Endothelial cell of umbilical vein (primary cell): ENCODE results near the gene SLC37A1. TPM values are rescaled to one million over a fixed set of nuclear protein-coding genes. Genes with fewer than 3 reads are reported as not detected.

Experiments used
- BruUV-seq: library from RNA; stranded (reverse); fragments of 400-500 nt; replicated peaks from 2 replicates; lab custom pipeline; 2021; lab: Mats Ljungman, UMichigan
- CTCF ChIA-PET: fragments of 300-600, 350-600 bp; sonication (Branson Sonifier 250); formaldehyde crosslinking; loops from one replicate; lab custom pipeline; 2021; ENCODE audit warnings: antibody characterized with exemption, inconsistent platforms; lab: Charles Lee
- POLR2A ChIA-PET: fragments of 300-600, 350-600 bp; sonication (Branson Sonifier 250); formaldehyde crosslinking; loops from one replicate; lab custom pipeline; 2021; ENCODE audit warnings: antibody characterized with exemption, inconsistent platforms; lab: Charles Lee
- DNase-seq: peaks from one replicate; pipeline ENCODE4 v3.0.0-alpha.2; 2011; ENCODE audit warnings: low read depth, low spot score
- FAIRE-seq: peaks from 2 replicates; lab custom pipeline; 2011; peaks lifted over from hg19 to GRCh38; lab: Jason Lieb, UNC
- H2AFZ ChIP-seq: 2 replicates; pipeline ENCODE4 v1.6.0; 2012; ENCODE audit warnings: low read depth, low read length, control low read depth, inconsistent platforms
- H3K27ac ChIP-seq: 2 replicates; pipeline ENCODE4 v1.5.1; 2011; ENCODE audit warnings: low read depth, mild to moderate bottlenecking, control low read depth, low read length, moderate library complexity; ENCODE audit not compliant: insufficient read depth
- H3K27me3 ChIP-seq, 2 experiments: 2 replicates each; pipeline versions ENCODE4 v1.6.0 to v1.6.1; 2011; ENCODE audit warnings: low read length in 2 of 2, mixed read lengths in 1 of 2; ENCODE audit not compliant: control insufficient read depth in 2 of 2, insufficient read depth in 2 of 2
- H3K36me3 ChIP-seq, 2 experiments: 2 replicates in 1 of 2; 3 replicates in 1 of 2; pipeline ENCODE4 v1.5.1; 2011; ENCODE audit warnings: low read length in 2 of 2, mild to moderate bottlenecking in 1 of 2, moderate library complexity in 1 of 2; ENCODE audit not compliant: control insufficient read depth in 2 of 2, insufficient read depth in 2 of 2; ENCODE audit errors: extremely low read depth in 1 of 2
- H3K4me1 ChIP-seq: 3 replicates; pipeline ENCODE4 v1.5.1; 2011; ENCODE audit warnings: mild to moderate bottlenecking, low read length; ENCODE audit not compliant: control insufficient read depth, insufficient read depth; ENCODE audit errors: extremely low read depth
- H3K4me2 ChIP-seq: 2 replicates; pipeline ENCODE4 v1.6.1; 2011; ENCODE audit warnings: low read length, control low read depth, mixed read lengths; ENCODE audit not compliant: insufficient read depth
- H3K4me3 ChIP-seq, 3 experiments: fragments of 200-600 bp in 1 of 3; sonication (generic), shearing (Covaris generic) in 1 of 3; replicated peaks in 1 of 3; 2 replicates each; pipeline ENCODE4 v1.5.1; 2011 to 2016; ENCODE audit warnings: control low read depth in 3 of 3, low read length in 3 of 3, mild to moderate bottlenecking in 2 of 3, inconsistent platforms in 1 of 3, low read depth in 1 of 3, moderate library complexity in 1 of 3; ENCODE audit not compliant: insufficient read depth in 1 of 3
- H3K79me2 ChIP-seq: 2 replicates; pipeline ENCODE4 v1.6.0; 2012; ENCODE audit warnings: low read length, inconsistent platforms; ENCODE audit not compliant: control insufficient read depth, insufficient read depth
- H3K9ac ChIP-seq: replicated peaks from 2 replicates; pipeline ENCODE3; 2011; ENCODE audit warnings: low read length, control low read depth; ENCODE audit not compliant: insufficient read depth; ENCODE audit errors: extremely low read depth
- H3K9me1 ChIP-seq: replicated peaks from 3 replicates; pipeline ENCODE4 v1.6.0; 2011; ENCODE audit warnings: mild to moderate bottlenecking, low read length; ENCODE audit not compliant: control insufficient read depth, insufficient read depth; ENCODE audit errors: extremely low read depth
- H3K9me3 ChIP-seq: replicated peaks from 2 replicates; pipeline ENCODE4 v1.5.1; 2012; ENCODE audit warnings: low read length, inconsistent platforms; ENCODE audit not compliant: control insufficient read depth, insufficient read depth
- H4K20me1 ChIP-seq: replicated peaks from 2 replicates; pipeline ENCODE3; 2011; ENCODE audit warnings: mild to moderate bottlenecking, low read length; ENCODE audit not compliant: control insufficient read depth, insufficient read depth; ENCODE audit errors: extremely low read depth
- EZH2 ChIP-seq: IDR thresholded peaks from 2 replicates; pipeline ENCODE4 v1.6.1; 2012; ENCODE audit warnings: borderline replicate concordance, low read depth, mild to moderate bottlenecking, moderate library complexity, low read length, inconsistent platforms; ENCODE audit not compliant: severe bottlenecking
- FOS ChIP-seq: IDR thresholded peaks from 2 replicates; pipeline ENCODE4 v1.6.1; 2011; ENCODE audit warnings: mild to moderate bottlenecking, low read length, moderate library complexity, borderline replicate concordance; ENCODE audit not compliant: insufficient read depth
- GATA2 ChIP-seq: IDR thresholded peaks from 2 replicates; pipeline ENCODE4 v1.7.0; 2011; ENCODE audit warnings: low read depth, mild to moderate bottlenecking, moderate library complexity, mixed read lengths, low read length; ENCODE audit not compliant: insufficient read length, insufficient read depth
- JUN ChIP-seq: IDR thresholded peaks from 2 replicates; pipeline ENCODE4 v1.6.1; 2011; ENCODE audit warnings: borderline replicate concordance, low read depth; ENCODE audit not compliant: insufficient read length, insufficient read depth
- MAX ChIP-seq: IDR thresholded peaks from 2 replicates; pipeline ENCODE4 v1.6.1; 2011; ENCODE audit not compliant: insufficient read depth, insufficient read length
- MYC ChIP-seq: IDR thresholded peaks from one replicate; pipeline ENCODE4 v1.6.1; 2011; ENCODE audit warnings: mild to moderate bottlenecking, low read depth, low read length
- POLR2A ChIP-seq: IDR thresholded peaks from 2 replicates; pipeline ENCODE4 v1.6.1; 2012; ENCODE audit warnings: low read depth, mild to moderate bottlenecking, control low read depth, low read length
- POLR2AphosphoS5 ChIP-seq: IDR thresholded peaks from 2 replicates; pipeline ENCODE4 v1.6.1; 2012; ENCODE audit warnings: low read depth, mild to moderate bottlenecking, control low read depth, low read length, moderate library complexity; ENCODE audit not compliant: insufficient read depth
- dilution Hi-C: fragments of 300-500 bp; cut with MboI; formaldehyde crosslinking; loops from one replicate; pipeline ENCODE4 v1.15.0; 2019; ENCODE audit warnings: low sequenced_read_pairs; ENCODE audit not compliant: extremely low pct_ligation_motif_present
- intact Hi-C: fragments of 100-400 bp; cut with micrococcal nuclease; formaldehyde crosslinking; loops from one replicate; pipeline ENCODE4 v1.10.0; 2022
- polyA plus RNA-seq, 4 experiments: library from polyadenylated mRNA; depleted of rRNA in 3 of 4; stranded (reverse) in 3 of 4; unstranded in 1 of 4; fragments of >200 nt; gene quantifications; 2 replicates each; pipeline versions ENCODE4 v1.2.1 to v1.2.3, GENCODE V29; 2011 to 2012; ENCODE audit warnings: missing spikeins in 1 of 4
- total RNA-seq: library from RNA; stranded (reverse); gene quantifications from 2 replicates; pipeline ENCODE4 v1.2.3, GENCODE V29; 2021
- TF ChIP-seq, protein P1 (sequence below), 2 donors: IDR thresholded peaks; 1 replicate in 1 of 2; 2 replicates in 1 of 2; pipeline ENCODE4 v1.5.1; 2011; ENCODE audit warnings: low read length in 2 of 2, mild to moderate bottlenecking in 2 of 2, moderate library complexity in 2 of 2, control low read depth in 1 of 2, inconsistent platforms in 1 of 2, low read depth in 1 of 2; ENCODE audit not compliant: insufficient read depth in 1 of 2; ENCODE audit errors: extremely low read depth in 1 of 2

Gene SLC37A1
- total and polyA plus RNA-seq, 2 donors (not counting 3 experiments of a cell fraction or from before 2014, with no cell fraction given), result 4.7 to 7.6 TPM

GRCh38 chr21:42544544-42544943 lies 30.9 kb downstream of the SLC37A1 start:
- Histone ChIP-seq H3K36me3 (no peaks in the 10 kb centered on the region), H2AFZ (no peak overlapping the region), H3K9me1 (no peaks in the 10 kb centered on the region), H3K4me2 (no peak overlapping the region), H3K79me2 (no peaks in the 10 kb centered on the region), H3K9ac (no peak overlapping the region), H3K4me3 (no peak overlapping the region), H4K20me1 (no peaks in the 10 kb centered on the region), H3K27me3 (no peaks in the 10 kb centered on the region), H3K4me1 (no peaks in the 10 kb centered on the region), H3K27ac (no peak overlapping the region), H3K9me3 (no peaks in the 10 kb centered on the region)
- intact Hi-C loops (no loop called here), dilution Hi-C loops (no loop called here)
- ChIA-PET POLR2A (no interaction called here), CTCF (interaction anchor here (0.7 kb wide), 1 partner anchor 12 kb away, joined by 3 read pairs; no protein-coding TSS in a partner anchor)
- no peak for TF ChIP-seq MAX
- no peak for TF ChIP-seq FOS
- TF ChIP-seq POLR2A, result no peak
- no peak for TF ChIP-seq MYC
- TF ChIP-seq JUN, result no peak
- DNase-seq, result no peak
- no peak for FAIRE-seq
- BruUV-seq, result no TSS peak

DNA sequence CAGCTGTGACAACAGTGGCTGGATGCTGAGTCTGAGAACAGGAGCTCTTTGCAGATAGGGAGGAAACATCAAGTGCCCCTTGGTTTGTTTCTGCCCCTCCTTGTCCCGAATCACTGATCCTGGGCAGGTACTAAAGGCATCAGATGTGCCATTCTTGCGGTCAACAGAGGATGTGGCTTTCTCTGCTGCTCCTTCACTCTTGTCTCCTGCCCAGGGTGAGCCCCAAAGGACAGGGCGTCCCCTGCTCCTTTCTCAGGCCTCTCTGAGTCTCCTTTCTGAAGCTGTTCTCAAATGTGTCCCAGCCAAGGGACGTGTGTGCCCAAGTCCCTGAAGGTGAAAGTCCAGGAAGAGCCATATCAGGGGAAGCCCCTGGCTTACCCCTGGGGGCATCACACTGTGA lies 31.7 kb downstream of the SLC37A1 start:
- no peak overlapping the region for H3K4me3 ChIP-seq
- no peaks in the 10 kb centered on the region for H3K36me3 ChIP-seq
- no peaks in the 10 kb centered on the region for H3K27me3 ChIP-seq
- DNase-seq (no peak), FAIRE-seq (no peak)
- ChIA-PET POLR2A (no interaction called here), CTCF (interaction anchor here (0.7 kb wide), 1 partner anchor 13 kb away, joined by 3 read pairs; no protein-coding TSS in a partner anchor)
- H2AFZ ChIP-seq, result no peak overlapping the region
- H3K9ac ChIP-seq, result no peak overlapping the region
- no peak overlapping the region for H3K27ac ChIP-seq
- no peaks in the 10 kb centered on the region for H3K9me1 ChIP-seq
- H3K4me1 ChIP-seq, result no peaks in the 10 kb centered on the region
- H3K4me2 ChIP-seq, result no peak overlapping the region
- no peaks in the 10 kb centered on the region for H3K9me3 ChIP-seq
- TF ChIP-seq POLR2A (no peak), JUN (no peak), FOS (no peak), POLR2AphosphoS5 (no peak), MYC (no peak), MAX (no peak), EZH2 (no peak), GATA2 (no peak)
- TF ChIP-seq, protein P1, sequence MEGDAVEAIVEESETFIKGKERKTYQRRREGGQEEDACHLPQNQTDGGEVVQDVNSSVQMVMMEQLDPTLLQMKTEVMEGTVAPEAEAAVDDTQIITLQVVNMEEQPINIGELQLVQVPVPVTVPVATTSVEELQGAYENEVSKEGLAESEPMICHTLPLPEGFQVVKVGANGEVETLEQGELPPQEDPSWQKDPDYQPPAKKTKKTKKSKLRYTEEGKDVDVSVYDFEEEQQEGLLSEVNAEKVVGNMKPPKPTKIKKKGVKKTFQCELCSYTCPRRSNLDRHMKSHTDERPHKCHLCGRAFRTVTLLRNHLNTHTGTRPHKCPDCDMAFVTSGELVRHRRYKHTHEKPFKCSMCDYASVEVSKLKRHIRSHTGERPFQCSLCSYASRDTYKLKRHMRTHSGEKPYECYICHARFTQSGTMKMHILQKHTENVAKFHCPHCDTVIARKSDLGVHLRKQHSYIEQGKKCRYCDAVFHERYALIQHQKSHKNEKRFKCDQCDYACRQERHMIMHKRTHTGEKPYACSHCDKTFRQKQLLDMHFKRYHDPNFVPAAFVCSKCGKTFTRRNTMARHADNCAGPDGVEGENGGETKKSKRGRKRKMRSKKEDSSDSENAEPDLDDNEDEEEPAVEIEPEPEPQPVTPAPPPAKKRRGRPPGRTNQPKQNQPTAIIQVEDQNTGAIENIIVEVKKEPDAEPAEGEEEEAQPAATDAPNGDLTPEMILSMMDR (IDR thresholded peaks at IDR 0.05; ENCODE audit: extremely low read depth in 1 of 2, insufficient read depth in 1 of 2, low read depth in 1 of 2, low read length in 2 of 2), result no peak
- H4K20me1 ChIP-seq, result no peaks in the 10 kb centered on the region
- intact Hi-C loops (no loop called here), dilution Hi-C loops (no loop called here)
- no TSS peak for BruUV-seq
- H3K79me2 ChIP-seq, result no peaks in the 10 kb centered on the region
